OCI-LY1 (cell line): ENCODE measurements around the gene PNMA8B.

Experiments used
- H2AFZ ChIP-seq: fragments of 200-600 bp; sonication (generic), shearing (Covaris generic); 2 replicates; pipeline ENCODE4 v1.6.0; 2014; ENCODE audit warnings: antibody characterized with exemption, mild to moderate bottlenecking, low read length
- H3F3A ChIP-seq: fragments of 200-600 bp; sonication (generic), shearing (Covaris generic); 2 replicates; pipeline ENCODE4 v1.6.0; 2014; ENCODE audit warnings: mild to moderate bottlenecking, antibody characterized with exemption, low read length, moderate library complexity; ENCODE audit not compliant: insufficient read depth
- H3K27ac ChIP-seq: fragments of 200-600 bp; sonication (generic); 2 replicates; pipeline ENCODE4 v1.5.1; 2014; ENCODE audit warnings: low read length, mixed run types, mild to moderate bottlenecking, low read depth; ENCODE audit not compliant: poor library complexity, severe bottlenecking
- H3K27me3 ChIP-seq: fragments of 200-600 bp; sonication (generic); 2 replicates; pipeline ENCODE4 v1.6.0; 2014; ENCODE audit warnings: antibody characterized with exemption, mild to moderate bottlenecking, low read length, moderate library complexity; ENCODE audit not compliant: insufficient read depth
- H3K36me3 ChIP-seq: fragments of 200-600 bp; sonication (generic); 2 replicates; pipeline ENCODE4 v1.6.1; 2014; ENCODE audit warnings: mild to moderate bottlenecking, antibody characterized with exemption, low read length, moderate library complexity, mixed read lengths; ENCODE audit not compliant: insufficient read depth
- H3K4me1 ChIP-seq: fragments of 200-600 bp; sonication (generic); 2 replicates; pipeline ENCODE4 v1.5.1; 2014; ENCODE audit warnings: mild to moderate bottlenecking, low read length, moderate library complexity; ENCODE audit not compliant: insufficient read depth, severe bottlenecking
- H3K4me2 ChIP-seq: fragments of 200-600 bp; sonication (generic), shearing (Covaris generic); 2 replicates; pipeline ENCODE4 v1.6.1; 2014; ENCODE audit warnings: low read length
- H3K4me3 ChIP-seq: fragments of 200-600 bp; sonication (generic); 2 replicates; pipeline ENCODE4 v1.5.1; 2014; ENCODE audit warnings: low read length, low read depth, mild to moderate bottlenecking, mixed read lengths; ENCODE audit not compliant: poor library complexity, severe bottlenecking
- H3K79me2 ChIP-seq: fragments of 200-600 bp; shearing (Covaris generic); 2 replicates; pipeline ENCODE4 v1.6.1; 2016; ENCODE audit warnings: mixed run types, low read length, mixed read lengths; ENCODE audit not compliant: insufficient read depth
- H3K9ac ChIP-seq: fragments of 200-600 bp; sonication (generic), shearing (Covaris generic); 2 replicates; pipeline ENCODE4 v1.6.1; 2014; ENCODE audit warnings: mild to moderate bottlenecking, low read length, mixed read lengths
- H3K9me2 ChIP-seq: fragments of 200-600 bp; sonication (generic), shearing (Covaris generic); 2 replicates; pipeline ENCODE4 v1.6.1; 2014; ENCODE audit warnings: low read depth, mild to moderate bottlenecking, low read length, mixed read lengths
- H3K9me3 ChIP-seq: fragments of 200-600 bp; shearing (Covaris generic); 2 replicates; pipeline ENCODE4 v1.6.1; 2014; ENCODE audit warnings: low read length, mixed read lengths
- H4K20me1 ChIP-seq: fragments of 200-600 bp; sonication (generic), shearing (Covaris generic); 2 replicates; pipeline ENCODE4 v1.6.0; 2016; ENCODE audit warnings: mild to moderate bottlenecking, low read length; ENCODE audit not compliant: insufficient read depth
- EZH2 ChIP-seq: fragments of 200-600 bp; sonication (generic), shearing (Covaris generic); IDR thresholded peaks from 2 replicates; pipeline ENCODE4 v1.8.0; 2017; ENCODE audit warnings: borderline replicate concordance, mixed run types, mild to moderate bottlenecking, antibody characterized with exemption, low read length, moderate library complexity, mixed read lengths
- TF ChIP-seq, protein P1 (sequence below): fragments of 200-600 bp; sonication (generic), shearing (Covaris generic); IDR thresholded peaks from 2 replicates; pipeline ENCODE4 v1.5.1; 2017; ENCODE audit warnings: mild to moderate bottlenecking, antibody characterized with exemption, low read length, moderate library complexity, mixed read lengths

PNMA8B gene

DNA sequence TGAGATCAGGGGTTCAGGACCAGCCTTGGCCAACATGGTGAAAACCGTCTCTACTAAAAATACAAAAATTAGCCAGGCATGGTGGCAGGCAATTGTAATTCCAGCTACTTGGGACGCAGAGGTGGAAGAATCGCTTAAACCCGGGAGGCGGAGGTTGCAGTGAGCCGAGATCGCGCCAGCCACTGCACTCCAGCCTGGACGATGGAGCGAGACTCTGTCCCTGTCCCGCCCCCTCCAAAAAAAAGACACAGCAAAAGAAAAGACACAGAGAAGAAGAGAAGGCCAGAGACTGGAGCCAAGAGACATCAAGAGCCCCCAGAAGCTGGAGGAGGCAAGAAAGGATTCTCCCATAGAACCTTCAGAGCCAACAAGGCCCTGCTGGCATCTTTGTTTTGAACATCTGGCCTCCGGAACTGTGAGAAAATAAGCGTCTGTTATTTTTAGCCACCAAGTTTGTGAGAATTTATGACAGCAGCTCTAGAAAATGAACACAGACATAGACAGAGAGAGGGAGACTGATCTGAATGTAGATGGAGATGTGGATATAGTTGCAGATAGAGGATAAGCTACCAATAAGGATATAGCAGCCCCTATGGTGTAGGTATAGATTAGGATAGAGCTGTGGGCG is 25.7 kb upstream of the PNMA8B start:
- Histone ChIP-seq H3K4me1 (no peaks in the 10 kb centered on the region), H3K27me3 (peaks cover 11% of the 10 kb centered on the region; the same call in 1 of the 2 replicates), H3K79me2 (no peaks in the 10 kb centered on the region), H3K9me3 (no peaks in the 10 kb centered on the region), H2AFZ (no peak overlapping the region), H4K20me1 (no peaks in the 10 kb centered on the region), H3K4me2 (no peak overlapping the region), H3K4me3 (no peak overlapping the region), H3K9me2 (no peaks in the 10 kb centered on the region), H3K36me3 (no peaks in the 10 kb centered on the region), H3K27ac (no peak overlapping the region), H3F3A (no peaks in the 10 kb centered on the region), H3K9ac (no peak overlapping the region)
- no peak for TF ChIP-seq EZH2
- TF ChIP-seq, protein P1, sequence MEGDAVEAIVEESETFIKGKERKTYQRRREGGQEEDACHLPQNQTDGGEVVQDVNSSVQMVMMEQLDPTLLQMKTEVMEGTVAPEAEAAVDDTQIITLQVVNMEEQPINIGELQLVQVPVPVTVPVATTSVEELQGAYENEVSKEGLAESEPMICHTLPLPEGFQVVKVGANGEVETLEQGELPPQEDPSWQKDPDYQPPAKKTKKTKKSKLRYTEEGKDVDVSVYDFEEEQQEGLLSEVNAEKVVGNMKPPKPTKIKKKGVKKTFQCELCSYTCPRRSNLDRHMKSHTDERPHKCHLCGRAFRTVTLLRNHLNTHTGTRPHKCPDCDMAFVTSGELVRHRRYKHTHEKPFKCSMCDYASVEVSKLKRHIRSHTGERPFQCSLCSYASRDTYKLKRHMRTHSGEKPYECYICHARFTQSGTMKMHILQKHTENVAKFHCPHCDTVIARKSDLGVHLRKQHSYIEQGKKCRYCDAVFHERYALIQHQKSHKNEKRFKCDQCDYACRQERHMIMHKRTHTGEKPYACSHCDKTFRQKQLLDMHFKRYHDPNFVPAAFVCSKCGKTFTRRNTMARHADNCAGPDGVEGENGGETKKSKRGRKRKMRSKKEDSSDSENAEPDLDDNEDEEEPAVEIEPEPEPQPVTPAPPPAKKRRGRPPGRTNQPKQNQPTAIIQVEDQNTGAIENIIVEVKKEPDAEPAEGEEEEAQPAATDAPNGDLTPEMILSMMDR: no peak

DNA sequence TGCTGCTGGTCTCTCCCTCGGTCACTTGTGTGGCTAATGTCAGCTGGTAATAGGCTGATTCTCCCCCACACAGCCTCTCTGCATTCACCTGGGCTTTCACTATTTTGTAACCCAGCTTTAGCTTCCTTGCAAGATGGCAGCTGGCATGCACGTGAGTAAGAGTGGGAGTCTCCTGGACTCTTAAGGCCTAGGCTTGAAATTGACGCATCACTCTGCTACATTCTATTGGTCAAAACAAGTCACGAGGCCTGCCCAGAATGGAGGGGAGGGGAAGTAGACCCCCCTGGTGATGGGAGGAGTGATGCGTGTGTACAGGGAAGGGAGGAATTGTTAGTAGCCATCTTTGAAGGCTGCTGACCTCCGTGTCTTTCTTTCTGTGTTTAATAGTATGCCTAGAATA is 24.9 kb upstream of the PNMA8B start:
- Histone ChIP-seq H3K27me3 (peaks cover 10% of the 10 kb centered on the region; the same call in 1 of the 2 replicates), H2AFZ (no peak overlapping the region), H3K9me2 (no peaks in the 10 kb centered on the region), H4K20me1 (no peaks in the 10 kb centered on the region), H3K9me3 (no peaks in the 10 kb centered on the region), H3K4me1 (no peaks in the 10 kb centered on the region), H3K27ac (no peak overlapping the region), H3K79me2 (no peaks in the 10 kb centered on the region), H3K36me3 (no peaks in the 10 kb centered on the region), H3F3A (no peaks in the 10 kb centered on the region), H3K9ac (no peak overlapping the region), H3K4me3 (no peak overlapping the region), H3K4me2 (no peak overlapping the region)
- TF ChIP-seq, protein P1: no peak
- no peak for TF ChIP-seq EZH2

DNA sequence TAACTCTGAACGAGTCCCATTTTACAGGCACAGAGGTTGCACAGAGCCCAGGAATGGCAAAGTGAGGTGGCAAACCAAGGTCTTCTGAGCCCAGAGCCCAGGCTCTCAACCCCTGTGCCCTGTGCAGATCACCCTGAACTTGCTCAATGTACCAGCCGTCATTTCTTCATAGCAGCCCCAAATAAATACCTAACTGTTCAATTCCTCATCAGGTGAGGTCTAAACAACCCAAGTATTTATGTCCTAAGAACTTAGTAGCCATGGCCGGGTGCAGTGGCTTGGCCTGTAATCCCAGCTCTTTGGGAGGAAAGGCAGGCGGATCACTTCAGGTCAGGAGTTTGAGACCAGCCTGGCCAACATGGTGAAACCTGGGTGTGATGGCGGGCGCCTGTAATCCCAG is 21.8 kb upstream of the PNMA8B start:
- Histone ChIP-seq H3K27me3 (0 out of 2 replicates have a peak, but pooled peaks cover 4% of the 10 kb centered on the region), H3K4me2 (no peak overlapping the region), H3K4me1 (no peaks in the 10 kb centered on the region), H4K20me1 (no peaks in the 10 kb centered on the region), H3K9me2 (no peaks in the 10 kb centered on the region), H3K9ac (no peak overlapping the region), H3K27ac (no peak overlapping the region), H3K4me3 (no peak overlapping the region), H3K9me3 (no peaks in the 10 kb centered on the region), H3K36me3 (no peaks in the 10 kb centered on the region), H3K79me2 (no peaks in the 10 kb centered on the region), H2AFZ (no peak overlapping the region), H3F3A (no peaks in the 10 kb centered on the region)
- TF ChIP-seq, protein P1: no peak
- no peak for TF ChIP-seq EZH2
